ENCODE results near the gene HOXA3. TPM values are rescaled to one million over a fixed set of nuclear protein-coding genes. Genes with fewer than 3 reads are reported as not detected.

The HOXA3 gene
- total RNA-seq, 2 donors from 2014 or later: 6.5 to 29.3 TPM

GRCh38 chr7:27188386-27189294 is 36.3 kb upstream of the HOXA3 start:
- Histone ChIP-seq H3K27me3 (replicated peaks; ENCODE audit: insufficient read depth) (peaks cover 51% of the 10 kb centered on the region), H3K9me3 (no peaks in the 10 kb centered on the region), H3K27ac (peak overlapping the region in 1 of 2 donors; percentile 5), H3K36me3 (no peaks in the 10 kb centered on the region), H3K4me3 (peak overlapping the region; percentile 28), H3K4me1 (ENCODE audit: control insufficient read depth in 1 of 2, low read depth in 2 of 2) (peaks cover 40 to 57% of the 10 kb centered on the region in 2 donors)
- no peak for TF ChIP-seq CTCF (IDR thresholded peaks at IDR 0.05)
- DNase-seq (ENCODE audit: low spot score) (no peak), ATAC-seq (ENCODE audit: insufficient number of reproducible peaks, low FRiP score, low read depth) (no peak)

DNA sequence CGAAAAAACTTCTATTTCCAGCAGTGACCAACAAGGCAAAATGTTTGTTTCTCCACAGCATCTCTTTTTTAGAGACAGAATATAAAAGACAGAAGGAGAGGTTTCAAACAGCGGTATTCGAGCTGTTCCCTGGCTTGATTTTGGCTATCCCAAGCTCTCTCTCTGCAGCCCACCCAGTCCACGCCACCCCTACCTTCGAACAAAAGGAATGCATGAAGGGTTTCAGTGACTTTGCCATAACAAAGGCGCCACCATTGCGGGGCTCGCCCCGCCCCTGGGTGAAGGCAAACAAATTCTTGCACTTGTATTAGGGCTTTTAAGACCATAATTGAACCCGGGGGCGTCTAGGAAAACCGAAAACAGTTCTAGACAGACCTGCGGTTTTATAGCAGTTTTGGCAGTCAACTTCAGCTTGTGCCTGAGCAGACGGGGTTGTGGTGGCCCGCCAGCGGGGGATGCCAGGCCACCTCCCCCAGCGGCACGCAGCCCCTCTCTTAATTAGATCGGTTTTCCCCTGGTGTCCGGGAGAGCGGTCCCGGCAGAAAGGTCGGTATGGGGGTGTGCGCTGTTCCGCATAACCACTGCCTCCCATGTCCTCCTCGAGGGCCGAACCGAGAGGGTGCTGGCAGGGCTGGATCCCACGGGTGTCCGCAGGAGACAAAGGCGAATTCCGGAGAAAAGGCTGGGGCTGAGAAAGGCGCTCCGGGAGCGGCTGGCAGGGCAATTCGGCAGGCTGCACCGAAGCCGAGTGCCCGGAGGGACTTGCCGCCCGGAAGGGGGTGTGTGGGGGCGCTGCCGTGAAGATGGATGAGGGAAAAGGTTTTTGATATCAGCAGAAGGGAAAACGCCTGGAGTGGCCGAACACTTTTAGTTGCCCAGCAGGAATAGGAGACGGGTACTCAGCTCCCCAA is 35.3 kb upstream of the HOXA3 start:
- peaks cover 50% of the 10 kb centered on the region for H3K27me3 ChIP-seq (replicated peaks; ENCODE audit: insufficient read depth)
- peak overlapping the region in 1 of 2 donors; percentile 5 for H3K27ac ChIP-seq
- peaks cover 34 to 61% of the 10 kb centered on the region in 2 donors for H3K4me1 ChIP-seq (ENCODE audit: control insufficient read depth in 1 of 2, low read depth in 2 of 2)
- H3K9me3 ChIP-seq: no peaks in the 10 kb centered on the region
- DNase-seq (ENCODE audit: low spot score): no peak
- no peak for ATAC-seq (ENCODE audit: insufficient number of reproducible peaks, low FRiP score, low read depth)
- H3K4me3 ChIP-seq: peak overlapping the region; percentile 28
- TF ChIP-seq CTCF (IDR thresholded peaks at IDR 0.05): no peak
- H3K36me3 ChIP-seq: no peaks in the 10 kb centered on the region

- TF ChIP-seq CTCF (IDR thresholded peaks at IDR 0.05): no peak
- Histone ChIP-seq H3K27me3 (replicated peaks; ENCODE audit: insufficient read depth) (peaks cover 54% of the 10 kb centered on the region), H3K4me1 (ENCODE audit: control insufficient read depth in 1 of 2, low read depth in 2 of 2) (peaks cover 29 to 53% of the 10 kb centered on the region in 2 donors), H3K27ac (peak overlapping the region in 1 of 2 donors; percentile 5), H3K36me3 (no peaks in the 10 kb centered on the region), H3K4me3 (no peak overlapping the region), H3K9me3 (no peaks in the 10 kb centered on the region)
- ATAC-seq (ENCODE audit: insufficient number of reproducible peaks, low FRiP score, low read depth): no peak
- DNase-seq (ENCODE audit: low spot score): no peak
Observed at GRCh38 chr7:27186668-27187474, 34.5 kb upstream of the HOXA3 start.

- DNase-seq (ENCODE audit: low spot score) (no peak), ATAC-seq (ENCODE audit: insufficient number of reproducible peaks, low FRiP score, low read depth) (no peak)
- Histone ChIP-seq H3K9me3 (no peaks in the 10 kb centered on the region), H3K27me3 (replicated peaks; ENCODE audit: insufficient read depth) (peaks cover 53% of the 10 kb centered on the region), H3K4me1 (ENCODE audit: control insufficient read depth in 1 of 2, low read depth in 2 of 2) (peaks cover 29 to 53% of the 10 kb centered on the region in 2 donors), H3K27ac (no peak overlapping the region), H3K36me3 (no peaks in the 10 kb centered on the region), H3K4me3 (peak overlapping the region; percentile 68)
- TF ChIP-seq CTCF (IDR thresholded peaks at IDR 0.05): no peak
Observed at GRCh38 chr7:27185854-27186667, 33.7 kb upstream of the HOXA3 start.

Data from thoracic aorta (tissue), 2 donors.